ENCODE data around the gene PDZD11. TPM values are rescaled to one million over a fixed set of nuclear protein-coding genes. Genes with fewer than 3 reads are reported as not detected.
"Not testable (repeated sequence)": the region's sequence is repeated elsewhere in the genome, so short reads cannot be mapped to it uniquely, and the experiment has no call there.

Gene PDZD11
- polyA plus RNA-seq, 1 of the 3 experiments (the other 2 are of a cell fraction) = 169 TPM

GRCh38 chrX:70279081-70279480, 10.6 kb downstream of the PDZD11 start:
- no peak for TF ChIP-seq RCOR1 (IDR thresholded peaks at IDR 0.05; ENCODE audit: low read length)
- TF ChIP-seq CTCF (IDR thresholded peaks at IDR 0.05) = no peak
- TF ChIP-seq, protein P1, sequence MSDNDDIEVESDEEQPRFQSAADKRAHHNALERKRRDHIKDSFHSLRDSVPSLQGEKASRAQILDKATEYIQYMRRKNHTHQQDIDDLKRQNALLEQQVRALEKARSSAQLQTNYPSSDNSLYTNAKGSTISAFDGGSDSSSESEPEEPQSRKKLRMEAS (IDR thresholded peaks at IDR 0.05; ENCODE audit: low read depth) = no peak
- TF ChIP-seq, protein P2, sequence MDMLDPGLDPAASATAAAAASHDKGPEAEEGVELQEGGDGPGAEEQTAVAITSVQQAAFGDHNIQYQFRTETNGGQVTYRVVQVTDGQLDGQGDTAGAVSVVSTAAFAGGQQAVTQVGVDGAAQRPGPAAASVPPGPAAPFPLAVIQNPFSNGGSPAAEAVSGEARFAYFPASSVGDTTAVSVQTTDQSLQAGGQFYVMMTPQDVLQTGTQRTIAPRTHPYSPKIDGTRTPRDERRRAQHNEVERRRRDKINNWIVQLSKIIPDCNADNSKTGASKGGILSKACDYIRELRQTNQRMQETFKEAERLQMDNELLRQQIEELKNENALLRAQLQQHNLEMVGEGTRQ (IDR thresholded peaks at IDR 0.05; ENCODE audit: borderline replicate concordance, low read depth, low read length) = no peak
- TF ChIP-seq GABPA (IDR thresholded peaks at IDR 0.05; ENCODE audit: low read depth) = no peak
- no peak for TF ChIP-seq GATA2 (CRISPR knock-in tag; IDR thresholded peaks at IDR 0.05)
- TF ChIP-seq FOXM1 (IDR thresholded peaks at IDR 0.05; ENCODE audit: low read depth) = no peak
- TF ChIP-seq RXRA (IDR thresholded peaks at IDR 0.05; ENCODE audit: borderline replicate concordance, low read depth) = no peak
- no peak for TF ChIP-seq ELF1 (IDR thresholded peaks at IDR 0.05)
- TF ChIP-seq MEF2A (IDR thresholded peaks at IDR 0.05; ENCODE audit: borderline replicate concordance, low read depth) = no peak
- no peak for TF ChIP-seq MXI1 (IDR thresholded peaks at IDR 0.05; ENCODE audit: low read depth, low read length)
- TF ChIP-seq FOXJ3 (CRISPR knock-in tag; IDR thresholded peaks at IDR 0.05) = no peak
- no peak for TF ChIP-seq JUND (IDR thresholded peaks at IDR 0.05)
- TF ChIP-seq FOSL2 (IDR thresholded peaks at IDR 0.05; ENCODE audit: borderline replicate concordance, low read depth) = no peak
- TF ChIP-seq IRF3 (IDR thresholded peaks at IDR 0.05; ENCODE audit: low read depth, low read length) = no peak
- H3F3A ChIP-seq (replicated peaks; ENCODE audit: insufficient read depth) = no peaks in the 10 kb centered on the region
- H3K79me2 ChIP-seq (ENCODE audit: insufficient read depth) = no peaks in the 10 kb centered on the region
- H3K36me3 ChIP-seq (replicated peaks in 1 of 2; ENCODE audit: control insufficient read depth in 1 of 2, insufficient read depth in 2 of 2, low read length in 1 of 2) = peaks cover 2 to 3% of the 10 kb centered on the region in 2 experiments
- no peak overlapping the region for H3K4me2 ChIP-seq
- H3K4me1 ChIP-seq (ENCODE audit: control insufficient read depth in 1 of 2, insufficient read depth in 2 of 2, low read depth in 1 of 2, low read length in 1 of 2) = no peaks in the 10 kb centered on the region
- no peak overlapping the region for H3K9ac ChIP-seq
- ChIA-PET POLR2A (no interaction called here), CTCF (no interaction called here)
- no peak for DNase-seq
- no peak overlapping the region for H3K4me3 ChIP-seq (ENCODE audit: low read depth in 2 of 2, low read length in 1 of 2)
- H2AFZ ChIP-seq (ENCODE audit: low read depth) = no peak overlapping the region
- 50% methylated on average over 3 of the region's 3 CpGs for WGBS (ENCODE audit: low lambda C conversion rate)
- no peaks in the 10 kb centered on the region for H3K9me2 ChIP-seq
- H3K27ac ChIP-seq (ENCODE audit: low read depth in 2 of 2, low read length in 1 of 2) = no peak overlapping the region
- no peaks in the 10 kb centered on the region; the same call in 1 of the 2 replicates for H3K27me3 ChIP-seq (ENCODE audit: insufficient read depth)
- H4K20me1 ChIP-seq (ENCODE audit: insufficient read depth) = no peaks in the 10 kb centered on the region
- H3K9me3 ChIP-seq = no peaks in the 10 kb centered on the region

DNA sequence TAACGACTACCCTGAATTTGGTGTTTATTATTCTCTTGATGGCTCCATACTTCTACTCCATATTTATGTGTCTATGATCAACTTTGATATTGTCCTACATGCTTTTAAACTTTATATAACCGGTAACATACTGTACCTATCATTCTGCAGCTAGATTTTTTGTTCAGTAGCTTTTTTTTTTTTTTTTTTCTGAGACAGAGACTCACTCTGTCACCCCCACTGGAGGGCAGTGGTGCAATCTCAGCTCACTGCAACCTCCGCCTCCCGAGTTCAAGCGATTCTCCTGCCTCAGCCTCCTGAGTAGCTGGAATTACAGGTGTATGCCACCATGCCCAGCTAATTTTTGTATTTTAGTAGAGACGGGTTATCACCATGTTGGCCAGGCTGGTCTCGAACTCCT, 15.7 kb downstream of the PDZD11 start:
- H3K79me2 ChIP-seq (ENCODE audit: insufficient read depth); H3K9me3 ChIP-seq; H3K27me3 ChIP-seq (ENCODE audit: insufficient read depth); H3F3A ChIP-seq (replicated peaks; ENCODE audit: insufficient read depth); H3K4me2 ChIP-seq; H2AFZ ChIP-seq (ENCODE audit: low read depth); DNase-seq; H3K4me1 ChIP-seq (ENCODE audit: control insufficient read depth in 1 of 2, insufficient read depth in 2 of 2, low read depth in 1 of 2, low read length in 1 of 2); H3K9me2 ChIP-seq; H4K20me1 ChIP-seq (ENCODE audit: insufficient read depth); H3K4me3 ChIP-seq (ENCODE audit: low read depth in 2 of 2, low read length in 1 of 2); CTCF ChIA-PET; POLR2A ChIA-PET; H3K36me3 ChIP-seq (replicated peaks in 1 of 2; ENCODE audit: control insufficient read depth in 1 of 2, insufficient read depth in 2 of 2, low read length in 1 of 2); H3K27ac ChIP-seq (ENCODE audit: low read depth in 2 of 2, low read length in 1 of 2); H3K9ac ChIP-seq: not testable (repeated sequence)
- 38% methylated on average over 7 of the region's 7 CpGs for WGBS (ENCODE audit: low lambda C conversion rate)
- TF ChIP-seq CTCF (IDR thresholded peaks at IDR 0.05) = peak; percentile 22; the same call in 1 of the 2 replicates
